ENCODE results near the gene APBB2.

The APBB2 gene

DNA sequence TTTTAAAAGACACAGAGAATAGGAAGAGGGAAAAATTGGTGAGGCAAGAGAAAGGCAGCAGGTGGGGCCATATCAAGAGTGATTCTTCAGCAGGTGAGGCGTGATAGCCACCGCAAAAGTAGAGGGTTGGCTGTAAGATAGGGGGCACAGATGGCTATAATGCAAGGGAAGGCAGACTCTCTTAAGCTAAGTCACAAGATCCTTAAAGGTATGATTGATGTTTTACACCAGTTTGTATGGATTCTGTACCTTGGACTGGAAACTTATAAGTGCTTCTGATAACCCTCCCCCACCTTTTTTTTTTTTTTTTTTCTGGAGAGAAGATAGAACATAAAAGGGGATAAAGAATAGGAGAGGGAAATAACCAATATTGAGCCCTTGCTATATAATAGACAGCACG, 424.6 kb downstream of the APBB2 start:
- Mint-ChIP-seq H3K27ac (no peak overlapping the region), H3K4me1 (ENCODE audit: low read depth) (no peaks in the 10 kb centered on the region), H3K36me3 (ENCODE audit: low read depth) (no peaks in the 10 kb centered on the region), H3K9me3 (no peaks in the 10 kb centered on the region), H3K27me3 (ENCODE audit: low read depth) (peaks cover 29% of the 10 kb centered on the region), H3K4me3 (no peak overlapping the region)
- no peak for DNase-seq (ENCODE audit: low spot score)

DNA sequence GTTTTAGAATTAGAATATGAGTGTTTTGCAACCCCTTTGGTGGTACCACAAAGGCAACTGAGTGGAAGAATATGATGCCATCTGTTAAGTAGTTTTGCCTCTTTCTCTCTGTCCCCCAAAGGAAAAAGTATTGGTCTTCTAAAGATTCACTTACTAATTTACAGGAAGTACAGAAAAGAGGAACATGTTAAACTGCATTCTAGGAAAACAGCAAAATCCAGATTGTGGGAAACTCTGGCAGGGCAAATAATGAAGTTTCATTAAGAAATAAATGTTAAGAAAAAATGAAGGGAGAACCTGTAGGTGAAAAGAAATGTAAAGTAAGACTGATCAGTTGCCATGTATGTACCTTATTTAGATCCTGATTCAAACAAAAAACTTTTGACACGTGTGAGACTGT, 425.3 kb downstream of the APBB2 start:
- no peaks in the 10 kb centered on the region for H3K36me3 Mint-ChIP-seq (ENCODE audit: low read depth)
- no peaks in the 10 kb centered on the region for H3K4me1 Mint-ChIP-seq (ENCODE audit: low read depth)
- H3K9me3 Mint-ChIP-seq, result no peaks in the 10 kb centered on the region
- no peak overlapping the region for H3K27ac Mint-ChIP-seq
- peaks cover 36% of the 10 kb centered on the region for H3K27me3 Mint-ChIP-seq (ENCODE audit: low read depth)
- H3K4me3 Mint-ChIP-seq, result no peak overlapping the region
- no peak for DNase-seq (ENCODE audit: low spot score)

DNA sequence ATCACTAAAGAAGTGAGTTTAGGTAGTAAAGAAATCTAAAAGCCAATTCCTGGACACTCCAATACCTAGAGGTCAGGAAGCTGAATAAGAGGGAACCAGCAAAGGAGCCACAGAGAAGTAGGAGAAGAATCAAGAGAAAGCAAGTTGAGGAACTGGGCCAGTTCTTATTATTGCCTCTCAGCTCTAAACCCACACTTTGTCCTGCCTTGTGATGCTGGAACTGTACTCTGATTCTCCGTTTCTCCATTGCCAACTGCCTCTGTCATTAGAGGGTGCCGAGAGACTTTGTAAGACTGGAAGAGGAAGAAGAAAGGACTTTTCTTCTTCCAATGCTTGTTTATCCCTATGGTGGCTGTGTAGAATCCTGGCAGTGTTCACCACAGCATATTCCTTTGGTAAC, 426.0 kb downstream of the APBB2 start:
- Mint-ChIP-seq H3K4me3 (no peak overlapping the region), H3K9me3 (no peaks in the 10 kb centered on the region), H3K4me1 (ENCODE audit: low read depth) (no peaks in the 10 kb centered on the region), H3K36me3 (ENCODE audit: low read depth) (no peaks in the 10 kb centered on the region), H3K27ac (no peak overlapping the region), H3K27me3 (ENCODE audit: low read depth) (peaks cover 38% of the 10 kb centered on the region)
- no peak for DNase-seq (ENCODE audit: low spot score)

DNA sequence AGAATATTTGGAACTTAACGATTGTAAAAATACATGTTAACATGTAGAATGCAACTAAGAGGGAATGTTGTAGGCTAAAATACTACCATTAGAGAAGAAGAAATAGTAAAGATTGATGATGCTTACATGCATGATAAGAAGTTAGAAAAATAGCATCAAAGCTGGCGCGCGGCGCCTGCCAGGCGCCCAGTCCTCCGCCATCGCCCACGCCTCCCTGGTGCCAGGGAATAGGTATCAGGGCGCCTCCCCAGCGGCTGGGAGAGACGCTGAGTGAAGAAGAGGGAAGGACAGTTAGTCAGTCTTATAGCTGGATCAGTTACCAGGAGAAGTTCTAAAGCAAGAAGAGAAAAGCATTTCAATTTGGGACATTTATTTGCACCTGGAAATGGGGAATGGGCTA, 428.6 kb downstream of the APBB2 start:
- Mint-ChIP-seq H3K4me3 (no peak overlapping the region), H3K27me3 (ENCODE audit: low read depth) (peaks cover 31% of the 10 kb centered on the region), H3K27ac (no peak overlapping the region), H3K4me1 (ENCODE audit: low read depth) (no peaks in the 10 kb centered on the region), H3K9me3 (no peaks in the 10 kb centered on the region), H3K36me3 (ENCODE audit: low read depth) (no peaks in the 10 kb centered on the region)
- DNase-seq (ENCODE audit: low spot score), result no peak

DNA sequence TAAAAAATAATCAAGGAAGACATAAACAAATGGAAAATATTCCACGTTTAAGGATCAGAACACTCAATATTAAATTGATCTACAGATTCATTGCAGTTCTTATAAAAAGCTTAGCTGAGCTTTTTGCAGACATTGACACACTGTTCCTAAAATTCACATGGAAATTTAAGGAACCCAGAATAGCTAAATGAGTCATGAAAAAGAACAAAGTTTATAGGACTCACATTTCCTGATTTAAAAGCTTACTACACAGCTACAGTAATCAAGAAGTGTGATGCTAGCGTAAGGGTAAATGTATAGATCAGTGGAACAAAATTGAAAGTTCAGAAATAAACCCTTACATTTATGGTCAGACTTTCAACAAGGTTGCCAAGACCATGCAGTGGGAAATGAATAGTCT, 431.5 kb downstream of the APBB2 start:
- peaks cover 23% of the 10 kb centered on the region for H3K27me3 Mint-ChIP-seq (ENCODE audit: low read depth)
- DNase-seq (ENCODE audit: low spot score), result no peak
- no peaks in the 10 kb centered on the region for H3K36me3 Mint-ChIP-seq (ENCODE audit: low read depth)
- H3K4me3 Mint-ChIP-seq, result no peak overlapping the region
- H3K27ac Mint-ChIP-seq, result no peak overlapping the region
- H3K9me3 Mint-ChIP-seq, result no peaks in the 10 kb centered on the region
- H3K4me1 Mint-ChIP-seq (ENCODE audit: low read depth), result no peaks in the 10 kb centered on the region

DNA sequence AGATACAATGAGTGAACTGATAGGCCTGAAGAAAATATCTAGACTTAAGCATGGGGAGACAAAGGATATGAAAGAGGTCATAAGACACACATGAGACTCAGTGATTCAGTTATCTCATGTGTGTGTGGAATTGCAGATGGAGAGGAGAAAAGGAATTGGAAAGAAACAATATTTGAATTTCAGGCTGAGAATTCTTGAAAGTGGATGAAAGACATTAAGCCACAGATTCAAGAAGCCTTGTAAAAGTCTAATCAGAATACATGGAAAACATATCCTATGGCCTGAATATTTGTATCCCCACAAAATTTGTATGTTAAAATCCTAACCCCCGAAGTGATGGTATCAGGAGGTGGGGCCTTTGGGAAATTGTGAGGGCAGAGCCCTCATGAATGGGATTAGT, 436.3 kb downstream of the APBB2 start:
- Mint-ChIP-seq H3K9me3 (no peaks in the 10 kb centered on the region), H3K36me3 (ENCODE audit: low read depth) (no peaks in the 10 kb centered on the region), H3K27me3 (ENCODE audit: low read depth) (peaks cover 13% of the 10 kb centered on the region), H3K27ac (no peak overlapping the region), H3K4me3 (no peak overlapping the region), H3K4me1 (ENCODE audit: low read depth) (no peaks in the 10 kb centered on the region)
- no peak for DNase-seq (ENCODE audit: low spot score)

DNA sequence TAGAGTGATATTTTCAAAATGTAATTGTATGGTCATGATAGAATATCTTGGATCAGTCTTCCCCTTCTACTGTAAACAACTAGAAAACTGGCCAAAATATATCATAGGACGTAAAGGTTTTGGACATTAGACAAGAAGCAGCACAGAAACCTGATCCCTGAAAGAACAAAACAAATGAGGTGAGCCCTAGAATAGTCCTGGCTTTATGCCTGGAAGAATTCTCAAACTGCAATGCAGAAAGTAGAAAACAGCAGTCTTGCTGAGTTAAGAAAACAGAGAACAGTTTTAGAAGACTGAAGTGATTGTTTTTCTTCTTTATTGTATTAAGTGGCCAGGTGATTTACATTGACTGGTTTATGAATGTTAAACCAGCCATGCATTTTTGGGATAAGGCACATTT, 445.1 kb downstream of the APBB2 start:
- no peak overlapping the region for H3K4me3 Mint-ChIP-seq
- peaks cover 33% of the 10 kb centered on the region for H3K27me3 Mint-ChIP-seq (ENCODE audit: low read depth)
- no peaks in the 10 kb centered on the region for H3K36me3 Mint-ChIP-seq (ENCODE audit: low read depth)
- no peaks in the 10 kb centered on the region for H3K9me3 Mint-ChIP-seq
- no peaks in the 10 kb centered on the region for H3K4me1 Mint-ChIP-seq (ENCODE audit: low read depth)
- DNase-seq (ENCODE audit: low spot score), result no peak
- no peak overlapping the region for H3K27ac Mint-ChIP-seq

DNA sequence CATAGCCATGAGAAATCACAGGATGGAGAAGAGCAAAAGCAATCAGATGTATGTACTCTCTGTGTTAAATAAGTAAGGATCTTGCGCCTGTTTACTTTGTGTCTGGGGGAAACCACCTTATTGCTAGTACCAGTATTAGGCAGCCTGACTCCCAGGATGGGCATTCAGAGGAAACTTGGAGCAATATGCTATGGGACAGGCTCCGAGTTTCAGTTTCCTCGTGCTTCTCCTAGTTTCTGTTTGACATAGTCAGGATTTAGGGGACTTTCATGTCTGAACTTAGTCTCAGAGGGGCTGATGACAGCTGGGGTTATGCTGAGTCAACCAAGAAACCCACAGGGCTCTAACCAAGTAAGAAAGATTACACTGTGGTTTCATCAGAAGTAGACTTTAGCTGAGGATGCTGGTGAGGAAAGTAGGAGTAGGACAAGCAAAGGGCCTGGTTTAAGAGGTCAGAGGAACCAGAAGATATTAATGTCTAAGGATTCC, 451.1 kb downstream of the APBB2 start:
- no peaks in the 10 kb centered on the region for H3K36me3 Mint-ChIP-seq (ENCODE audit: low read depth)
- H3K4me3 Mint-ChIP-seq, result peak overlapping the region; percentile 33
- no peaks in the 10 kb centered on the region for H3K9me3 Mint-ChIP-seq
- peak overlapping the region; percentile 59 for H3K27ac Mint-ChIP-seq
- peak; percentile 68 for DNase-seq (ENCODE audit: low spot score)
- H3K27me3 Mint-ChIP-seq (ENCODE audit: low read depth), result peaks cover 25% of the 10 kb centered on the region
- peaks cover 15% of the 10 kb centered on the region for H3K4me1 Mint-ChIP-seq (ENCODE audit: low read depth)
